ENCODE data around the gene RAD51AP2.

RAD51AP2 gene

GRCh38 chr2:17470855-17471641, 47.2 kb downstream of the RAD51AP2 start:
- DNase-seq (ENCODE audit: low read depth), result no peak

GRCh38 chr2:17461087-17461475, 57.2 kb downstream of the RAD51AP2 start:
- no peak for DNase-seq (ENCODE audit: low read depth)
